ENCODE results near the gene NPPB. TPM values are rescaled to one million over a fixed set of nuclear protein-coding genes. Genes with fewer than 3 reads are reported as not detected.

The NPPB gene
- total RNA-seq, 2 donors from 2014 or later: not detected

DNA sequence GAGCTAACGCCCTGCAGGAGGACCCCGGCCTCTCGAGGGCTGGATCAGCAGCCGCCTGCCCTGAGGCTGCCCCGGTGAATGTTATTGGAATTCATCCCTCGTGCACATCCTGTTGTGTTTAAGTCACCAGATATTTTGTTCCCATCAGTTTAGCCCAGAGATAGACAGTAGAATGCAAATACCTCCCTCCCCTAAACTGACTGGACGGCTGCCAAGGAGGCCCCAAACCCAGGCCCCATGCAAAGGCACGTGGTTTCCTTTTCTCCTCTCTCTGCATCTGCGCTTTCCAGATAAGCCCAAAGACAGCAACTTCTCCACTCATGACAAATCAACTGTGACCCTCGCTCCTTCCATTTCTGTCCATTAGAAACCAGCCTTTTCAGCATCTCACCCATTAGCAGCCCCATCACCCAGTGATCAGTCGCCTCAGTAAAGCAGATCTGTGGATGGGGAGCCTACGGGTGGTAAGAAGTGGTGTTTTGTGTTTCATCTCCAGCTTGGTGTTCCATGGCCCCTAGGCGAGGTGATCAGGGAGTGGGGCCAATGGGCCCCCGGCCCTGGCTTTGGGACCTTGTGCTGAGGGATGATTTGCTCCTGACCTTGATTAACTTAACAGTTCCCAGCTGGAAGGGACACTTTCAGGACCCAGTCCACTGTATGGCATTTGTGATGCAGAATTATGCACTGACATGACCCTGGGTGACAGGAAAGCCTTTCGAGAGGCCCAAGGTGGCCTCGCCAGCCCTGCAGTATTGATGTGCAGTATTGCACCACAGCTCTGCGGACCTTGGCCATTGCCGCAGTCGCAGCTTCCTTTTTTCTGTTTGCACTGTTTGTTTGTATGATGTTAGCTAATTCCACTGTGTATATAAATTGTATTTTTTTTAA, 16.3 kb downstream of the NPPB start:
- peaks cover 5 to 26% of the 10 kb centered on the region in 2 donors for H3K36me3 ChIP-seq (replicated peaks in 1 of 2; ENCODE audit: insufficient read depth in 1 of 2, low read depth in 2 of 2)
- no peak overlapping the region for H3K4me3 ChIP-seq
- H3K27ac ChIP-seq: no peak overlapping the region
- ATAC-seq: no peak
- DNase-seq: no peak
- TF ChIP-seq, protein P1, sequence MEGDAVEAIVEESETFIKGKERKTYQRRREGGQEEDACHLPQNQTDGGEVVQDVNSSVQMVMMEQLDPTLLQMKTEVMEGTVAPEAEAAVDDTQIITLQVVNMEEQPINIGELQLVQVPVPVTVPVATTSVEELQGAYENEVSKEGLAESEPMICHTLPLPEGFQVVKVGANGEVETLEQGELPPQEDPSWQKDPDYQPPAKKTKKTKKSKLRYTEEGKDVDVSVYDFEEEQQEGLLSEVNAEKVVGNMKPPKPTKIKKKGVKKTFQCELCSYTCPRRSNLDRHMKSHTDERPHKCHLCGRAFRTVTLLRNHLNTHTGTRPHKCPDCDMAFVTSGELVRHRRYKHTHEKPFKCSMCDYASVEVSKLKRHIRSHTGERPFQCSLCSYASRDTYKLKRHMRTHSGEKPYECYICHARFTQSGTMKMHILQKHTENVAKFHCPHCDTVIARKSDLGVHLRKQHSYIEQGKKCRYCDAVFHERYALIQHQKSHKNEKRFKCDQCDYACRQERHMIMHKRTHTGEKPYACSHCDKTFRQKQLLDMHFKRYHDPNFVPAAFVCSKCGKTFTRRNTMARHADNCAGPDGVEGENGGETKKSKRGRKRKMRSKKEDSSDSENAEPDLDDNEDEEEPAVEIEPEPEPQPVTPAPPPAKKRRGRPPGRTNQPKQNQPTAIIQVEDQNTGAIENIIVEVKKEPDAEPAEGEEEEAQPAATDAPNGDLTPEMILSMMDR (IDR thresholded peaks at IDR 0.05): no peak
- no peak for TF ChIP-seq POLR2A (IDR thresholded peaks at IDR 0.05)
- no peaks in the 10 kb centered on the region for H3K27me3 ChIP-seq
- intact Hi-C loops (cut with DNase I): no loop called here
- WGBS, 2 donors: 67 to 81% methylated on average over 17 to 19 of the region's 19 CpGs
- no peaks in the 10 kb centered on the region for H3K4me1 ChIP-seq
- no peaks in the 10 kb centered on the region for H3K9me3 ChIP-seq

DNA sequence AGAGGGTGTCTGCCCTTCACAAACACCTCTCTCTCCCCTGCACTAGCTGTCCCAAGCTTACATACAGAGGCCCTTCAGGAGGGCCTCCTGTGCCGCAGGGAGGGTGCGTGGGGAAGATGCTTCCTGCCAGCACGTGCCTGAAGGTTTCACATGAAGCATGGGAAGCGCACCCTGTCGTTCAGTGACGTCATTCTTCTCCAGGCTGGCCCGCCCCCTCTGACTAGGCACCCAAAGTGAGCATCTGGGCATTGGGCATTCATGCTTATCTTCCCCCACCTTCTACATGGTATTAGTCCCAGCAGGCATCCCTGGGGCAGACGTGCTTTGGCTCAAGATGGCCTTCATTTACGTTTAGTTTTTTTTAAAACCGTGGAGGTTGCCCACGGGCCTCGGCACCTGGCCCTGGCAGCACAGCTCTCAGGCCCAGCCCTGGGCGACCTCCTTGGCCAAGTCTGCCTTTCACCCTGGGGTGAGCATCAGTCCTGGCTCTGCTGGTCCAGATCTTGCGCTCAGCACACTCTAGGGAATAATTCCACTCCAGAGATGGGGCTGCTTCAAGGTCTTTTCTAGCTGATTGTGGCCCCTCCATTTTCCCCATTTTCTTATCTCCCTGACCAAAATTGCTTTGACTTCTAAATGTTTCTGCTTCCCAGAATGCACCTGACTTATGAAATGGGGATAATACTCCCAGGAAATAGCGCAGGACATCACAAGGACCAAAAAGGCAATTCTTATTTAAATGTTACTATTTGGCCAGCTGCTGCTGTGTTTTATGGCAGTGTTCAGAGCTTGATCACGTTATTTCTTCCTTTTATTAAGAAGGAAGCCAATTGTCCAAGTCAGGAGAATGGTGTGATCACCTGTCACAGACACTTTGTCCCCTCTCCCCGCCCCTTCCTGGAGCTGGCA, 17.2 kb downstream of the NPPB start:
- no peak for DNase-seq
- TF ChIP-seq POLR2A (IDR thresholded peaks at IDR 0.05): no peak
- TF ChIP-seq, protein P1 (IDR thresholded peaks at IDR 0.05): no peak
- H3K36me3 ChIP-seq (replicated peaks in 1 of 2; ENCODE audit: insufficient read depth in 1 of 2, low read depth in 2 of 2): peaks cover 5 to 29% of the 10 kb centered on the region in 2 donors
- no peaks in the 10 kb centered on the region for H3K4me1 ChIP-seq
- H3K4me3 ChIP-seq: no peak overlapping the region
- H3K27me3 ChIP-seq: no peaks in the 10 kb centered on the region
- H3K27ac ChIP-seq: no peak overlapping the region
- intact Hi-C loops (cut with DNase I): no loop called here
- no peak for ATAC-seq
- H3K9me3 ChIP-seq: no peaks in the 10 kb centered on the region
- WGBS, 2 donors: 74 to 81% methylated on average over 17 of the region's 17 CpGs

- DNase-seq: no peak
- no peaks in the 10 kb centered on the region for H3K9me3 ChIP-seq
- no peaks in the 10 kb centered on the region for H3K27me3 ChIP-seq
- peaks cover 5 to 34% of the 10 kb centered on the region in 2 donors for H3K36me3 ChIP-seq (replicated peaks in 1 of 2; ENCODE audit: insufficient read depth in 1 of 2, low read depth in 2 of 2)
- no peaks in the 10 kb centered on the region for H3K4me1 ChIP-seq
- intact Hi-C loops (cut with DNase I): loop anchor here (5.0 to 10.0 kb wide), 2 partner anchors 52 to 125 kb away; no protein-coding TSS in a partner anchor
- TF ChIP-seq, protein P1 (IDR thresholded peaks at IDR 0.05): no peak
- no peak for TF ChIP-seq POLR2A (IDR thresholded peaks at IDR 0.05)
- WGBS, 2 donors: 90 to 93% methylated on average over 8 to 20 of the region's 20 CpGs
- ATAC-seq: no peak
- H3K27ac ChIP-seq: no peak overlapping the region
- no peak overlapping the region for H3K4me3 ChIP-seq
Observed at GRCh38 chr1:11839727-11840705, 18.7 kb downstream of the NPPB start.
